WTC11 (cell line): Measurements from ENCODE around the gene ASB4. TPM values are rescaled to one million over a fixed set of nuclear protein-coding genes. Genes with fewer than 3 reads are reported as not detected.

ENCODE experiments used
- ATAC-seq: fragments of 200-7000 bp; cut with Tn5 transposase; 2 replicates; pipeline ENCODE4 v1.10.0; 2021; ENCODE audit warnings: mild to moderate bottlenecking, moderate library complexity
- CTCF ChIA-PET: fragments of 300-600 bp; sonication (Branson Sonifier 250); formaldehyde crosslinking; loops from one replicate; lab custom pipeline; 2021; ENCODE audit warnings: antibody characterized with exemption; lab: Charles Lee
- POLR2A ChIA-PET: fragments of 350-600 bp; sonication (Branson Sonifier 250); formaldehyde crosslinking; loops from one replicate; lab custom pipeline; 2021; ENCODE audit warnings: antibody characterized with exemption; lab: Charles Lee
- DNase-seq: peaks from one replicate; pipeline ENCODE4 v3.0.0; 2021; ENCODE audit warnings: low spot score
- H3K27ac Mint-ChIP-seq: 2 replicates; pipeline ENCODE4 v1.8.0; 2021; ENCODE audit warnings: mixed read lengths
- H3K27me3 Mint-ChIP-seq: 2 replicates; pipeline ENCODE4 v1.8.0; 2021; ENCODE audit warnings: low read depth, mild to moderate bottlenecking, moderate library complexity, mixed read lengths
- H3K36me3 Mint-ChIP-seq: 2 replicates; pipeline ENCODE4 v1.8.0; 2021; ENCODE audit warnings: mixed read lengths
- H3K4me1 Mint-ChIP-seq: 2 replicates; pipeline ENCODE4 v1.8.0; 2022; ENCODE audit warnings: mixed read lengths
- H3K4me3 Mint-ChIP-seq: 2 replicates; pipeline ENCODE4 v1.8.0; 2021; ENCODE audit warnings: mild to moderate bottlenecking, moderate library complexity, mixed read lengths
- H3K9me3 Mint-ChIP-seq: 2 replicates; pipeline ENCODE4 v1.8.0; 2021; ENCODE audit warnings: mixed read lengths
- AFF4 ChIP-seq: sonication (generic); formaldehyde crosslinking; IDR thresholded peaks from 2 replicates; pipeline ENCODE4 v1.8.1; 2023; ENCODE audit warnings: mild to moderate bottlenecking, missing genetic modification reagents, borderline replicate concordance
- ESRRA ChIP-seq: sonication (generic); formaldehyde crosslinking; IDR thresholded peaks from 2 replicates; pipeline ENCODE4 v1.8.1; 2022; ENCODE audit warnings: mild to moderate bottlenecking, missing genetic modification reagents, borderline replicate concordance
- FOXK1 ChIP-seq: sonication (generic); formaldehyde crosslinking; IDR thresholded peaks from 2 replicates; pipeline ENCODE4 v1.8.0; 2022; ENCODE audit warnings: mild to moderate bottlenecking, moderate library complexity, missing genetic modification reagents
- FOXP1 ChIP-seq: sonication (generic); formaldehyde crosslinking; IDR thresholded peaks from 2 replicates; pipeline ENCODE4 v1.8.0; 2022; ENCODE audit warnings: missing genetic modification reagents, mild to moderate bottlenecking, moderate library complexity, borderline replicate concordance
- GABPB1 ChIP-seq: sonication (generic); formaldehyde crosslinking; IDR thresholded peaks from 2 replicates; pipeline ENCODE4 v1.8.1; 2023; ENCODE audit warnings: mild to moderate bottlenecking, missing genetic modification reagents
- GTF2I ChIP-seq: fragments of 250-450 bp; sonication (Bioruptor Pico); conservative IDR thresholded peaks from 2 replicates; pipeline ENCODE4 v1.4.0; 2021; ENCODE audit warnings: mild to moderate bottlenecking
- IRF1 ChIP-seq: sonication (generic); formaldehyde crosslinking; IDR thresholded peaks from 2 replicates; pipeline ENCODE4 v1.8.0; 2023; ENCODE audit warnings: missing genetic modification reagents
- JUN ChIP-seq: sonication (generic); formaldehyde crosslinking; IDR thresholded peaks from 2 replicates; pipeline ENCODE4 v1.8.0; 2023; ENCODE audit warnings: mild to moderate bottlenecking, missing genetic modification reagents
- PRRX2 ChIP-seq: fragments of 250-450 bp; sonication (Bioruptor Pico); IDR thresholded peaks from 2 replicates; pipeline ENCODE4 v1.8.0; 2021; ENCODE audit warnings: mild to moderate bottlenecking
- RORB ChIP-seq: fragments of 250-450 bp; sonication (Bioruptor Pico); IDR thresholded peaks from 2 replicates; pipeline ENCODE4 v1.9.0; 2021; ENCODE audit warnings: mild to moderate bottlenecking
- SMAD3 ChIP-seq: sonication (generic); formaldehyde crosslinking; IDR thresholded peaks from 2 replicates; pipeline ENCODE4 v1.8.0; 2022; ENCODE audit warnings: missing genetic modification reagents, mild to moderate bottlenecking, borderline replicate concordance
- SMAD4 ChIP-seq: sonication (generic); formaldehyde crosslinking; IDR thresholded peaks from 2 replicates; pipeline ENCODE4 v1.8.0; 2022; ENCODE audit warnings: mild to moderate bottlenecking, missing genetic modification reagents
- TCF7 ChIP-seq: sonication (generic); formaldehyde crosslinking; IDR thresholded peaks from 2 replicates; pipeline ENCODE4 v1.8.0; 2022; ENCODE audit warnings: mild to moderate bottlenecking, low read depth, missing genetic modification reagents, moderate library complexity
- TEAD4 ChIP-seq: sonication (generic); formaldehyde crosslinking; IDR thresholded peaks from 2 replicates; pipeline ENCODE4 v1.8.0; 2022; ENCODE audit warnings: mild to moderate bottlenecking, missing genetic modification reagents
- TP53 ChIP-seq: sonication (generic); formaldehyde crosslinking; IDR thresholded peaks from 2 replicates; pipeline ENCODE4 v1.8.1; 2023; ENCODE audit warnings: mild to moderate bottlenecking, missing genetic modification reagents
- ZBTB21 ChIP-seq: sonication (generic); formaldehyde crosslinking; IDR thresholded peaks from 2 replicates; pipeline ENCODE4 v1.8.1; 2023; ENCODE audit warnings: mild to moderate bottlenecking, missing genetic modification reagents, borderline replicate concordance
- ZNF396 ChIP-seq: fragments of 250-450 bp; sonication (Bioruptor Pico); IDR thresholded peaks from 2 replicates; pipeline ENCODE4 v1.8.0; 2021; ENCODE audit warnings: mild to moderate bottlenecking, moderate library complexity, borderline replicate concordance
- total RNA-seq: library from RNA; stranded (reverse); gene quantifications from 3 replicates; pipeline ENCODE4 v1.2.3, GENCODE V29; 2021
- TF ChIP-seq, protein P1 (sequence below): fragments of 200-600 bp; IDR thresholded peaks from 2 replicates; pipeline ENCODE4 v1.8.0; 2022; ENCODE audit warnings: antibody characterized with exemption
- TF ChIP-seq, protein P2 (sequence below): sonication (generic); formaldehyde crosslinking; conservative IDR thresholded peaks from 2 replicates; pipeline ENCODE4 v1.8.1; 2023; ENCODE audit warnings: mild to moderate bottlenecking, low read depth, missing genetic modification reagents, moderate library complexity
- TF ChIP-seq, protein P3 (sequence below): fragments of 250-450 bp; sonication (Bioruptor Pico); conservative IDR thresholded peaks from 2 replicates; pipeline ENCODE4 v1.9.0; 2021; ENCODE audit warnings: mild to moderate bottlenecking

ASB4 gene
- total RNA-seq, 1 experiment from 2014 or later, result not detected

GRCh38 chr7:95527033-95527775 lies 41.5 kb downstream of the ASB4 start:
- CTCF ChIA-PET, result interaction anchor here (0.6 to 12.7 kb wide), 14 partner anchors 10 to 344 kb away, joined by 3 to 232 read pairs (median 5); partner anchors contain the start of gene PON3
- peaks cover 3% of the 10 kb centered on the region; the same call in 1 of the 2 replicates for H3K4me1 Mint-ChIP-seq
- H3K4me3 Mint-ChIP-seq, result no peak overlapping the region
- H3K9me3 Mint-ChIP-seq, result no peaks in the 10 kb centered on the region
- TF ChIP-seq ZNF396 (CRISPR knock-in tag) (no peak), PRRX2 (CRISPR knock-in tag) (no peak), SMAD4 (CRISPR knock-in tag) (no peak), SMAD3 (CRISPR knock-in tag) (no peak), FOXP1 (CRISPR knock-in tag) (no peak), ESRRA (CRISPR knock-in tag) (no peak)
- TF ChIP-seq, protein P1, sequence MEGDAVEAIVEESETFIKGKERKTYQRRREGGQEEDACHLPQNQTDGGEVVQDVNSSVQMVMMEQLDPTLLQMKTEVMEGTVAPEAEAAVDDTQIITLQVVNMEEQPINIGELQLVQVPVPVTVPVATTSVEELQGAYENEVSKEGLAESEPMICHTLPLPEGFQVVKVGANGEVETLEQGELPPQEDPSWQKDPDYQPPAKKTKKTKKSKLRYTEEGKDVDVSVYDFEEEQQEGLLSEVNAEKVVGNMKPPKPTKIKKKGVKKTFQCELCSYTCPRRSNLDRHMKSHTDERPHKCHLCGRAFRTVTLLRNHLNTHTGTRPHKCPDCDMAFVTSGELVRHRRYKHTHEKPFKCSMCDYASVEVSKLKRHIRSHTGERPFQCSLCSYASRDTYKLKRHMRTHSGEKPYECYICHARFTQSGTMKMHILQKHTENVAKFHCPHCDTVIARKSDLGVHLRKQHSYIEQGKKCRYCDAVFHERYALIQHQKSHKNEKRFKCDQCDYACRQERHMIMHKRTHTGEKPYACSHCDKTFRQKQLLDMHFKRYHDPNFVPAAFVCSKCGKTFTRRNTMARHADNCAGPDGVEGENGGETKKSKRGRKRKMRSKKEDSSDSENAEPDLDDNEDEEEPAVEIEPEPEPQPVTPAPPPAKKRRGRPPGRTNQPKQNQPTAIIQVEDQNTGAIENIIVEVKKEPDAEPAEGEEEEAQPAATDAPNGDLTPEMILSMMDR, result peak; percentile 60; the same call in 1 of the 2 replicates
- ATAC-seq (peak; percentile 96), DNase-seq (peak; percentile 62)
- POLR2A ChIA-PET, result no interaction called here
- H3K27ac Mint-ChIP-seq, result no peak overlapping the region
- no peaks in the 10 kb centered on the region for H3K36me3 Mint-ChIP-seq
- H3K27me3 Mint-ChIP-seq, result no peaks in the 10 kb centered on the region; the same call in 1 of the 2 replicates

- Mint-ChIP-seq H3K9me3 (no peaks in the 10 kb centered on the region), H3K4me1 (peaks cover 3% of the 10 kb centered on the region; the same call in 1 of the 2 replicates), H3K27me3 (no peaks in the 10 kb centered on the region; the same call in 1 of the 2 replicates), H3K4me3 (no peak overlapping the region), H3K27ac (no peak overlapping the region), H3K36me3 (no peaks in the 10 kb centered on the region)
- ChIA-PET CTCF (interaction anchor here (0.6 to 12.7 kb wide), 9 partner anchors 11 to 343 kb away, joined by 3 to 232 read pairs (median 6); no protein-coding TSS in a partner anchor), POLR2A (interaction anchor here (0.9 kb wide), 1 partner anchor 158 kb away, joined by 3 read pairs; no protein-coding TSS in a partner anchor)
- DNase-seq (no peak), ATAC-seq (peak; percentile 36)
- TF ChIP-seq GTF2I (CRISPR knock-in tag) (no peak), GABPB1 (no peak), AFF4 (CRISPR knock-in tag) (no peak), ZBTB21 (CRISPR knock-in tag) (no peak), IRF1 (CRISPR knock-in tag) (no peak), FOXK1 (CRISPR knock-in tag) (no peak), TCF7 (CRISPR knock-in tag) (no peak), TEAD4 (no peak), TP53 (no peak), RORB (CRISPR knock-in tag) (no peak), JUN (CRISPR knock-in tag) (no peak)
- TF ChIP-seq, protein P2, sequence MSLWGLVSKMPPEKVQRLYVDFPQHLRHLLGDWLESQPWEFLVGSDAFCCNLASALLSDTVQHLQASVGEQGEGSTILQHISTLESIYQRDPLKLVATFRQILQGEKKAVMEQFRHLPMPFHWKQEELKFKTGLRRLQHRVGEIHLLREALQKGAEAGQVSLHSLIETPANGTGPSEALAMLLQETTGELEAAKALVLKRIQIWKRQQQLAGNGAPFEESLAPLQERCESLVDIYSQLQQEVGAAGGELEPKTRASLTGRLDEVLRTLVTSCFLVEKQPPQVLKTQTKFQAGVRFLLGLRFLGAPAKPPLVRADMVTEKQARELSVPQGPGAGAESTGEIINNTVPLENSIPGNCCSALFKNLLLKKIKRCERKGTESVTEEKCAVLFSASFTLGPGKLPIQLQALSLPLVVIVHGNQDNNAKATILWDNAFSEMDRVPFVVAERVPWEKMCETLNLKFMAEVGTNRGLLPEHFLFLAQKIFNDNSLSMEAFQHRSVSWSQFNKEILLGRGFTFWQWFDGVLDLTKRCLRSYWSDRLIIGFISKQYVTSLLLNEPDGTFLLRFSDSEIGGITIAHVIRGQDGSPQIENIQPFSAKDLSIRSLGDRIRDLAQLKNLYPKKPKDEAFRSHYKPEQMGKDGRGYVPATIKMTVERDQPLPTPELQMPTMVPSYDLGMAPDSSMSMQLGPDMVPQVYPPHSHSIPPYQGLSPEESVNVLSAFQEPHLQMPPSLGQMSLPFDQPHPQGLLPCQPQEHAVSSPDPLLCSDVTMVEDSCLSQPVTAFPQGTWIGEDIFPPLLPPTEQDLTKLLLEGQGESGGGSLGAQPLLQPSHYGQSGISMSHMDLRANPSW (CRISPR knock-in tag), result no peak
- TF ChIP-seq, protein P3, sequence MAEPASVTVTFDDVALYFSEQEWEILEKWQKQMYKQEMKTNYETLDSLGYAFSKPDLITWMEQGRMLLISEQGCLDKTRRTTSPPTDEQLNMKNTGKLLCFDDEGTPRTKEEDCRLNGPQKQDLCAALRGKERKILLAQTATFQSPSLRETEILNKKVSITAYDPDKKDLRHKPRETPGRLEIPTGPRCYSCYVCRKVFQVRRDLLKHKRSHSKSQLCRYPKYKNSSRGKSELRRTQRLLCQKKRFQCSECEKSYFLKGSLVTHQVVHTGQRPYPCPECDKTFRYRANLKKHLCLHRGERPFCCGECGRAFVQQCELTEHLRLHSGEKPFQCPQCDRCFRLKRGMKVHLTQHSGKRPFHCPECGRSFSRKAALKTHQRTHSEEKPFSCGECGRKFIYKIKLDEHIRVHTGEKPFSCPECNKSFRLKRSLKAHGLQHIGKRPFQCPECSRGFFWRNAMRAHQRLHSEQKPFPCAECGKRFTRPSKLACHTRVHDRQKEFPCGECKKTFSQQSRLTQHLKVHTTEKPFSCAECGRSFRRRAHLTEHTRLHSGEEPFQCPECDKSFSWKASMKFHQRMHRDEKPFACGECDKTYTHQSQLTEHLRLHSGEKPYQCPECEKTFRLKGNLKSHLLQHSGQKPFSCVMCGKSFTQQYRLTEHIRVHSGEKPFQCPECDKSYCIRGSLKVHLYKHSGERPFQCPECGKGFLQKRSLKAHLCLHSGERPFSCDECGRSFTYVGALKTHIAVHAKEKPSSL (CRISPR knock-in tag), result no peak
Observed at GRCh38 chr7:95527776-95528250, 42.1 kb downstream of the ASB4 start.
